IPS-18a (cell line): ENCODE results near the gene HYI.
"Not testable (repeated sequence)": the region's sequence is repeated elsewhere in the genome, so short reads cannot be mapped to it uniquely, and the experiment has no call there.

Experiments
- H3K27ac ChIP-seq: one replicate; pipeline ENCODE4 v1.5.1; 2013; ENCODE audit warnings: low read length
- H3K27me3 ChIP-seq: one replicate; pipeline ENCODE4 v1.6.1; 2013; ENCODE audit warnings: mild to moderate bottlenecking, low read length; ENCODE audit not compliant: control insufficient read depth, insufficient read depth
- H3K36me3 ChIP-seq: one replicate; pipeline ENCODE4 v1.6.1; 2013; ENCODE audit warnings: low read depth, low read length; ENCODE audit not compliant: control insufficient read depth
- H3K4me1 ChIP-seq: one replicate; pipeline ENCODE4 v1.6.1; 2013; ENCODE audit warnings: low read depth, low read length; ENCODE audit not compliant: control insufficient read depth
- H3K4me3 ChIP-seq: one replicate; pipeline ENCODE4 v1.5.1; 2013; ENCODE audit warnings: low read length
- H3K9ac ChIP-seq: one replicate; pipeline ENCODE4 v1.6.1; 2013; ENCODE audit warnings: mild to moderate bottlenecking, low read length, moderate library complexity
- H3K9me3 ChIP-seq: one replicate; pipeline ENCODE4 v1.6.1; 2013; ENCODE audit warnings: low read depth, low read length; ENCODE audit not compliant: control insufficient read depth

HYI gene

GRCh38 chr1:43421976-43422750 is 31.6 kb downstream of the HYI start:
- Histone ChIP-seq H3K4me1 (no peaks in the 10 kb centered on the region), H3K36me3 (peaks cover 26% of the 10 kb centered on the region), H3K9ac (no peak overlapping the region), H3K9me3 (no peaks in the 10 kb centered on the region), H3K27me3 (no peaks in the 10 kb centered on the region), H3K27ac (no peak overlapping the region), H3K4me3 (no peak overlapping the region)

- Histone ChIP-seq H3K9me3 (no peaks in the 10 kb centered on the region), H3K36me3 (peaks cover 23% of the 10 kb centered on the region), H3K27me3 (no peaks in the 10 kb centered on the region), H3K4me3 (no peak overlapping the region), H3K9ac (no peak overlapping the region), H3K4me1 (no peaks in the 10 kb centered on the region), H3K27ac (no peak overlapping the region)
These were observed 32.3 kb downstream of the HYI start for GRCh38 chr1:43421396-43421795.

- Histone ChIP-seq H3K27ac (no peak overlapping the region), H3K9me3 (no peaks in the 10 kb centered on the region), H3K36me3 (peaks cover 23% of the 10 kb centered on the region)
These were observed 32.9 kb downstream of the HYI start for GRCh38 chr1:43420874-43421273.

GRCh38 chr1:43419627-43420425 is 33.9 kb downstream of the HYI start:
- Histone ChIP-seq H3K36me3 (peaks cover 19% of the 10 kb centered on the region), H3K4me3 (no peak overlapping the region), H3K27me3 (no peaks in the 10 kb centered on the region), H3K9me3 (no peaks in the 10 kb centered on the region), H3K4me1 (no peaks in the 10 kb centered on the region), H3K27ac (no peak overlapping the region), H3K9ac (no peak overlapping the region)

More at GRCh38 chr1:43420874-43421273, 32.9 kb downstream of the HYI start:
- Histone ChIP-seq H3K4me1 (no peaks in the 10 kb centered on the region), H3K4me3 (no peak overlapping the region), H3K27me3 (no peaks in the 10 kb centered on the region), H3K9ac (no peak overlapping the region)

GRCh38 chr1:43418858-43419257 is 34.9 kb downstream of the HYI start:
- Histone ChIP-seq H3K4me1 (no peaks in the 10 kb centered on the region), H3K9ac (no peak overlapping the region), H3K4me3 (no peak overlapping the region), H3K36me3 (peaks cover 19% of the 10 kb centered on the region), H3K9me3 (no peaks in the 10 kb centered on the region), H3K27me3 (no peaks in the 10 kb centered on the region), H3K27ac (no peak overlapping the region)

GRCh38 chr1:43415901-43416300 is 37.8 kb downstream of the HYI start:
- Histone ChIP-seq H3K4me3 (no peak overlapping the region), H3K9me3 (no peaks in the 10 kb centered on the region), H3K36me3 (peaks cover 13% of the 10 kb centered on the region), H3K4me1 (no peaks in the 10 kb centered on the region), H3K9ac (no peak overlapping the region), H3K27ac (no peak overlapping the region), H3K27me3 (no peaks in the 10 kb centered on the region)

- no peak overlapping the region for H3K9ac ChIP-seq
- no peaks in the 10 kb centered on the region for H3K9me3 ChIP-seq
- no peak overlapping the region for H3K27ac ChIP-seq
- H3K27me3 ChIP-seq = no peaks in the 10 kb centered on the region
- no peak overlapping the region for H3K4me3 ChIP-seq
- H3K36me3 ChIP-seq = peaks cover 4% of the 10 kb centered on the region
- H3K4me1 ChIP-seq = no peaks in the 10 kb centered on the region
These were observed 39.0 kb downstream of the HYI start for GRCh38 chr1:43414634-43415223.

GRCh38 chr1:43413426-43413825 is 40.3 kb downstream of the HYI start:
- not testable (repeated sequence) for H3K9ac ChIP-seq, H3K4me1 ChIP-seq, H3K36me3 ChIP-seq, H3K9me3 ChIP-seq, H3K4me3 ChIP-seq, H3K27me3 ChIP-seq, H3K27ac ChIP-seq

- H3K27ac ChIP-seq = no peak overlapping the region
- H3K27me3 ChIP-seq = no peaks in the 10 kb centered on the region
- no peak overlapping the region for H3K9ac ChIP-seq
- peaks cover 4% of the 10 kb centered on the region for H3K36me3 ChIP-seq
- H3K4me3 ChIP-seq = no peak overlapping the region
- H3K9me3 ChIP-seq = no peaks in the 10 kb centered on the region
- no peaks in the 10 kb centered on the region for H3K4me1 ChIP-seq
These were observed 43.2 kb downstream of the HYI start for GRCh38 chr1:43410571-43410970.

GRCh38 chr1:43405876-43406234 is 47.9 kb downstream of the HYI start:
- Histone ChIP-seq H3K9me3 (no peaks in the 10 kb centered on the region), H3K4me3 (no peak overlapping the region), H3K27ac (no peak overlapping the region), H3K4me1 (no peaks in the 10 kb centered on the region), H3K9ac (no peak overlapping the region), H3K36me3 (peaks cover 9% of the 10 kb centered on the region), H3K27me3 (no peaks in the 10 kb centered on the region)

GRCh38 chr1:43405219-43405875 is 48.4 kb downstream of the HYI start:
- H3K27me3 ChIP-seq = no peaks in the 10 kb centered on the region
- no peak overlapping the region for H3K27ac ChIP-seq
- H3K4me3 ChIP-seq = no peak overlapping the region
- no peaks in the 10 kb centered on the region for H3K9me3 ChIP-seq
- no peak overlapping the region for H3K9ac ChIP-seq
- no peaks in the 10 kb centered on the region for H3K4me1 ChIP-seq
- peaks cover 9% of the 10 kb centered on the region for H3K36me3 ChIP-seq
